Measurements from ENCODE around the gene COL4A3.

DNA sequence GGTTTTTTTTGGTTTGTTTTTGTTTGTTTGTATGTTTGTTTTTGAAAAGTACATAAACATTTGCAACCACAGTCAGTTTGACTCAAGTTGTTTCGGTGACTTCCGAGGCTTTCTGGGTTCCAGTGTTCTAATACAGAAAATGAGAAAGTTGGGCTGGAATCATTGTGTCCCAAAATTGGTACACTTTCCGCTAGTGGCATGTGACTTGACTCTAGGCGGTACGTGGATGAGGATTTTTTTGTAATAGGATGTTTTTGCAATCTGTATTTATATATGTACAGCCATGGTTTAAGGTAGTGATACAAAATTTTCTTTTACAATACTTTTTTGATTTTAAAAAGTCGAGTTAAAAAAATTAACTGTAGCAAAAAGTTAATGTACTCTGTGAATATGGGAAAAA lies 162.4 kb downstream of the COL4A3 start:
- TF ChIP-seq, protein P1, sequence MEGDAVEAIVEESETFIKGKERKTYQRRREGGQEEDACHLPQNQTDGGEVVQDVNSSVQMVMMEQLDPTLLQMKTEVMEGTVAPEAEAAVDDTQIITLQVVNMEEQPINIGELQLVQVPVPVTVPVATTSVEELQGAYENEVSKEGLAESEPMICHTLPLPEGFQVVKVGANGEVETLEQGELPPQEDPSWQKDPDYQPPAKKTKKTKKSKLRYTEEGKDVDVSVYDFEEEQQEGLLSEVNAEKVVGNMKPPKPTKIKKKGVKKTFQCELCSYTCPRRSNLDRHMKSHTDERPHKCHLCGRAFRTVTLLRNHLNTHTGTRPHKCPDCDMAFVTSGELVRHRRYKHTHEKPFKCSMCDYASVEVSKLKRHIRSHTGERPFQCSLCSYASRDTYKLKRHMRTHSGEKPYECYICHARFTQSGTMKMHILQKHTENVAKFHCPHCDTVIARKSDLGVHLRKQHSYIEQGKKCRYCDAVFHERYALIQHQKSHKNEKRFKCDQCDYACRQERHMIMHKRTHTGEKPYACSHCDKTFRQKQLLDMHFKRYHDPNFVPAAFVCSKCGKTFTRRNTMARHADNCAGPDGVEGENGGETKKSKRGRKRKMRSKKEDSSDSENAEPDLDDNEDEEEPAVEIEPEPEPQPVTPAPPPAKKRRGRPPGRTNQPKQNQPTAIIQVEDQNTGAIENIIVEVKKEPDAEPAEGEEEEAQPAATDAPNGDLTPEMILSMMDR (optimal IDR thresholded peaks at IDR 0.05 in 1 of 3, IDR thresholded peaks at IDR 0.05 in 1 of 3, conservative IDR thresholded peaks at IDR 0.05 in 1 of 3; ENCODE audit: extremely low read depth in 1 of 3, insufficient read depth in 2 of 3, low read length in 3 of 3): no peak
- no peak for TF ChIP-seq EZH2 (IDR thresholded peaks at IDR 0.05; ENCODE audit: low read length)

Data from keratinocyte (primary cell).